Mesendoderm (in vitro differentiated cells): ENCODE data around the gene SLC25A19.
"Not testable (repeated sequence)": the region's sequence is repeated elsewhere in the genome, so short reads cannot be mapped to it uniquely, and the experiment has no call there.

ENCODE experiments used
- DNase-seq: peaks from one replicate; pipeline ENCODE4 v3.0.0; 2013
- H2AK5ac ChIP-seq: 2 replicates; pipeline ENCODE4 v1.6.1; 2013; ENCODE audit warnings: low read length, inconsistent platforms
- H2BK120ac ChIP-seq: 2 replicates; pipeline ENCODE4 v1.6.1; 2013; ENCODE audit warnings: low read depth, mild to moderate bottlenecking, low read length, moderate library complexity, mixed read lengths
- H2BK15ac ChIP-seq: replicated peaks from 2 replicates; pipeline ENCODE4 v1.6.1; 2013; ENCODE audit warnings: low read depth, mild to moderate bottlenecking, moderate library complexity
- H2BK5ac ChIP-seq: 2 replicates; pipeline ENCODE4 v1.6.1; 2013; ENCODE audit warnings: low read length, inconsistent platforms
- H3K18ac ChIP-seq: 2 replicates; pipeline ENCODE4 v1.6.1; 2013; ENCODE audit warnings: mild to moderate bottlenecking, low read length, mixed read lengths
- H3K23ac ChIP-seq: one replicate; pipeline ENCODE4 v1.6.1; 2013; ENCODE audit warnings: low read length
- H3K27ac ChIP-seq: 2 replicates; pipeline ENCODE4 v1.5.1; 2013; ENCODE audit warnings: low read depth, mild to moderate bottlenecking, inconsistent platforms, low read length, moderate library complexity
- H3K27me3 ChIP-seq: 2 replicates; pipeline ENCODE4 v1.6.1; 2013; ENCODE audit warnings: low read length, control low read depth, mild to moderate bottlenecking, inconsistent platforms; ENCODE audit not compliant: insufficient read depth, poor library complexity
- H3K36me3 ChIP-seq: 2 replicates; pipeline ENCODE4 v1.6.1; 2013; ENCODE audit warnings: low read length, inconsistent platforms; ENCODE audit not compliant: control insufficient read depth, insufficient read depth
- H3K4ac ChIP-seq: one replicate; pipeline ENCODE4 v1.6.1; 2013; ENCODE audit warnings: low read depth, mild to moderate bottlenecking, low read length, moderate library complexity
- H3K4me1 ChIP-seq: 2 replicates; pipeline ENCODE4 v1.6.1; 2013; ENCODE audit warnings: low read depth, low read length, inconsistent platforms; ENCODE audit not compliant: control insufficient read depth
- H3K4me2 ChIP-seq: 2 replicates; pipeline ENCODE4 v1.6.1; 2013; ENCODE audit warnings: low read length
- H3K4me3 ChIP-seq: 2 replicates; pipeline ENCODE4 v1.5.1; 2013; ENCODE audit warnings: mild to moderate bottlenecking, low read length
- H3K56ac ChIP-seq: one replicate; pipeline ENCODE4 v1.6.1; 2013; ENCODE audit warnings: low read length
- H3K79me1 ChIP-seq: 2 replicates; pipeline ENCODE4 v1.6.1; 2013; ENCODE audit warnings: low read length, inconsistent platforms
- H3K79me2 ChIP-seq: 2 replicates; pipeline ENCODE4 v1.6.1; 2013; ENCODE audit warnings: mild to moderate bottlenecking, low read length; ENCODE audit not compliant: control insufficient read depth, insufficient read depth
- H3K9ac ChIP-seq: 2 replicates; pipeline ENCODE4 v1.6.1; 2013; ENCODE audit warnings: low read length, inconsistent platforms
- H4K5ac ChIP-seq: one replicate; pipeline ENCODE4 v1.6.1; 2013; ENCODE audit warnings: low read length
- H4K8ac ChIP-seq: one replicate; pipeline ENCODE4 v1.6.1; 2013; ENCODE audit warnings: low read depth, mild to moderate bottlenecking, control low read depth, low read length, moderate library complexity
- WGBS: extraction: QIAGEN DNeasy Blood & Tissue Kit; methylation state at CpG from one replicate; pipeline ENCODE4 v1.1.7; 2013; ENCODE audit warnings: low lambda C conversion rate, missing lambda C conversion rate; ENCODE audit not compliant: insufficient coverage; ENCODE audit errors: extremely low coverage; 5-methylcytosine and 5-hydroxymethylcytosine counted together

The SLC25A19 gene

DNA sequence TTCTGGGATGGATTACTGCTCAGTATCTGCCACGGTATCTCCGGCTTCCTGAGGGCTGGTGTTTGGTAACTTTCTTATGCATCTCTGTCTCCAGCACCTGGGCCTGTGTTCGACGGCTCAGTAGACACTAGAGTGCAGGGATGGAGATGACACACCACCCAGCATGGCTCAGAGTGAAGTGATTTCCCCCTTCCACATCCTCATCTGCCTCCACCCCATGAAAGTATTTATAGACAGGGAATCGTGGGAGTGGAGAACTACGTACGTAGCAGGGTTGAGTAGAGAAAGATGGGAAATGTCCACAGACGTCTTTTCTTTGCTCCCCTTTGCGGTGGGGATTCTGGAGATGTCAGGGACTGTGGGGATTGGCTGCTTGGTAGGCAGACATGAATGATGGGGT is 11.8 kb upstream of the SLC25A19 start:
- Histone ChIP-seq H4K5ac (no peak overlapping the region), H3K79me2 (no peaks in the 10 kb centered on the region), H3K4me1 (no peaks in the 10 kb centered on the region), H2AK5ac (no peak overlapping the region), H2BK120ac (no peak overlapping the region), H3K56ac (no peak overlapping the region), H2BK5ac (no peak overlapping the region), H3K9ac (no peak overlapping the region), H3K79me1 (no peaks in the 10 kb centered on the region), H3K27ac (no peak overlapping the region), H3K4ac (no peak overlapping the region), H2BK15ac (no peak overlapping the region), H3K23ac (no peak overlapping the region), H3K36me3 (no peaks in the 10 kb centered on the region), H3K27me3 (no peaks in the 10 kb centered on the region), H3K4me2 (no peak overlapping the region), H3K4me3 (no peak overlapping the region), H4K8ac (no peak overlapping the region), H3K18ac (no peak overlapping the region)
- no peak for DNase-seq
- no CpG with 5 or more reads among the region's 9 CpGs for WGBS

DNA sequence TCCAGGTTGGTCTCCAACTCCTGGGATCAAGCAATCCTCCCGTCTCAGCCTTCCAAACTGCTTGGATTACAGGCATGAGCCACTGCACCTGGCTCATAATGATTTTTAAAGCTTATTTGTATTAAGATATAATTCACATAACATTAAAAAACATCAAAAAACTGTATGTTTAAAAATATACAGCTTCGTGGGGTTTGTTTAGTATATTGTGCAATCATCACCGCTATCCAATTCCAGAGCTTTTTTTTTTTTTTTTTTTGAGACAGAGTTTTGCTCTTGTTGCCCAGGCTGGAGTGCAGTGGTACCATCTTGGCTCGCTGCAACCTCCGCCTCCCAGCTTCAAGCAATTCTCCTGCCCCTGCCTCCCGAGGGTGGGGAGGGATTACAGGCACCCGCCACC is 11.0 kb upstream of the SLC25A19 start:
- H3K4me2 ChIP-seq: no peak overlapping the region
- H3K9ac ChIP-seq: no peak overlapping the region
- H3K4ac ChIP-seq: no peak overlapping the region
- H4K5ac ChIP-seq: no peak overlapping the region
- no peak overlapping the region for H3K18ac ChIP-seq
- no peak for DNase-seq
- no peak overlapping the region for H3K4me3 ChIP-seq
- no peak overlapping the region for H2AK5ac ChIP-seq
- no peak overlapping the region for H2BK5ac ChIP-seq
- H3K27ac ChIP-seq: no peak overlapping the region
- H3K4me1 ChIP-seq: no peaks in the 10 kb centered on the region
- no peaks in the 10 kb centered on the region for H3K36me3 ChIP-seq
- H2BK15ac ChIP-seq: no peak overlapping the region
- no peak overlapping the region for H4K8ac ChIP-seq
- no peak overlapping the region for H3K23ac ChIP-seq
- H3K27me3 ChIP-seq: no peaks in the 10 kb centered on the region
- H3K79me1 ChIP-seq: no peaks in the 10 kb centered on the region
- no peak overlapping the region for H3K56ac ChIP-seq
- no CpG with 5 or more reads among the region's 7 CpGs for WGBS
- no peaks in the 10 kb centered on the region for H3K79me2 ChIP-seq
- H2BK120ac ChIP-seq: no peak overlapping the region

DNA sequence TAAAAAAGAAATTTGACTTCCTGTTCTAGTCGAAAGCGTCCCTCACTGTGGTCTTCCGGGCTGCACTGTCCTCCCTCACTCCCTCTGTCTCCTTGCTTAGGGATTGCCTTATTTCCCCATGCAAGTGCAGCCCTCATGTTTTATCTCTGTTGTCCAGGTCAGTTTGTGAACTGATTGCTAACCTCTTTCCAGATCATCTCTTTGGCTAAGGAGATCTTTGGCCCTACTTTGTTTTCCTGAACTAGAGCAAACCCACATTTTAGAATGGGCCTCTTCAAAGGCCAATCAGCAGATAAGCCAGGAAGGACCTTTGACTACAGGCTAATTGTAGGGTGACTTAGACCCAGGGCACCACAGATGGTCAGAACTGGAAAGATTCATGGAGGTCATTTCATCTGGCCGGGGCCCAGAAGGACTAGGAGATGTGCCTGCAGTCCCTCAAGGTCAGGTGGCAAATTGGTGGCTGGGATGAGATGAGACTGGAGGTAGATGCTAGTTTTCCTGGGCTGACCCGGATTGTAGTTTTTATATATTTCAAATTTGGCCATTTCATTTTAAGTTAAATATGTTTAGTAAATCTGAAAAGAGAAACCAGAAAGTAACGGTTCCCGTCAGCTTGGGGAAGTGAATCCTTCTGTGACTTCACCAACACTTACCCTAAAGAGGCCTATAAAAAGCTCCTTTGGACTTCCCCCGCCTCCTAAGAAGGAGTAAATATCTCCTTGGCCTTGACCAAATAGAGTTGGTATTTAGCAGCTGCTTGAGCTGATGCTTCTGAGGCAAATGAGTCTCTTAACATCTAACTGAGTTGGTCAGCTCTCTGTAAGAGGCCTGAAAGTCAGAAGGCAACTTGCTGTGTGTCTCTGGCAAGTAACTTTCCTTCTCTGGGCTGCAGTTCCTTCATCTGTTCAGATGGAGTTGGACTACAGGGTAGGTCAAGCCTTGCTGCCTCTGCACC is 6.2 kb upstream of the SLC25A19 start:
- WGBS: no CpG with 5 or more reads among the region's 8 CpGs
- Histone ChIP-seq H3K18ac (no peak overlapping the region), H3K56ac (no peak overlapping the region)

DNA sequence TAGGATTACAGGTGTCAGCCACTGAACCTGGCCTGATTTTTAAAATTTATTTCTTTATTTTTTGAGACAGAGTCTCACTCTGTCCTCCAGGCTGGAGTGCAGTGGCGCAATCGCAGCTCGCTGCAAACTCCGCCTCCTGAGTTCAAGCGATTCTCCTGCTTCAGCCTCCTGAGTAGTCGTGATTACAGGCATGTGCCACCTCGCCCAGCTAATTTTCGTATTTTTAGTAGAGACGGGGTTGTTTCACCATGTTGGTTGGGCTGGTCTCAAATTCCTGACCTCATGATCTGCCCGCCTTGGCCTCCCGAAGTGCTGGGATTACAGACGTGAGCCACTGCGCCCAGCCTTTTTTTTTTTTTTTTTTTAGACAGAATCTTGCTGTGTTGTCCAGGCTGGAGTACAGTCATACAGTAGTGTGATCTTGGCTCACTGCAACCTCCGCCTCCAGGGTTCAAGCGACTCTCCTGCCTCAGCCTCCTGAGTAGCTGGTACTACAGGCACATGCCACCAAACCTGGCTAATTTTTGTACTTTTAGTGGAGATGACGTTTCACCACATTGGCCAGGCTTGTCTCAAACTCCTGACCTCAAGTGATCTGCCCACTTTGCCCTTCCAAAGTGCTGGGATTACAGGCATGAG is 3.7 kb upstream of the SLC25A19 start:
- H3K79me2 ChIP-seq, DNase-seq: not testable (repeated sequence)
- no CpG with 5 or more reads among the region's 16 CpGs for WGBS

More for the DNA sequence above, 6.2 kb upstream of the SLC25A19 start:
- H4K5ac ChIP-seq: no peak overlapping the region
- H2BK5ac ChIP-seq: no peak overlapping the region
- H3K27ac ChIP-seq: no peak overlapping the region
- no peaks in the 10 kb centered on the region for H3K4me1 ChIP-seq
- H2BK15ac ChIP-seq: no peak overlapping the region
- DNase-seq: no peak
- H3K27me3 ChIP-seq: no peaks in the 10 kb centered on the region
- H3K79me1 ChIP-seq: no peaks in the 10 kb centered on the region
- no peak overlapping the region for H3K23ac ChIP-seq
- no peaks in the 10 kb centered on the region for H3K36me3 ChIP-seq
- no peak overlapping the region for H4K8ac ChIP-seq
- no peak overlapping the region for H2AK5ac ChIP-seq
- no peak overlapping the region for H3K4me2 ChIP-seq
- H3K9ac ChIP-seq: no peak overlapping the region
- H3K4me3 ChIP-seq: no peak overlapping the region
- H3K79me2 ChIP-seq: no peaks in the 10 kb centered on the region
- no peak overlapping the region for H2BK120ac ChIP-seq
- H3K4ac ChIP-seq: no peak overlapping the region

DNA sequence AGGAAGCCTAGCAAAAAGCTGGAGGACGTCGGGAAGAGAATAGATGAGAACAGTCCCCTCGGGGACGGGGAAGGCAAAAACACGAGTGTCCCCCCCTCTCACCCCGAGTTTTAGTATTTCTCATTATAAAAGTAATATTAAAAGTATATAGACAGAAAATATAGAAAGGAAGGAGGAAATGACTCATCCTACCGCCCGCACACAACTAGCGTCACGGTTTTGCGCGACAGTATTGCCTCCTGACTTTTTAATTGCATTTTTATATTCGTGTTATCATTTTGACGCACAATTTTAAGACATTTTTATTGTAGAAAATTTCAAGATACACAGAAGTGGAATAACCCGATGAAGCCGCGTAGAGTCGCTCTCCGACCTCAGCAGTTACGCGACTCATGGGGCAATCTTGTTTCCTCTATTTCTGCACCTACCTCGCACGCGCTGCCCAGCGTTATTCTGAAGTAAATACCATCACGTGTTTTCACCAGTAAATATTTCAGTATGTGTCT is 652 bp upstream of the SLC25A19 start:
- Histone ChIP-seq H3K27ac (no peak overlapping the region), H3K27me3 (no peaks in the 10 kb centered on the region), H4K5ac (no peak overlapping the region), H3K79me2 (no peaks in the 10 kb centered on the region), H2AK5ac (no peak overlapping the region), H3K18ac (peak overlapping the region; percentile 14), H3K79me1 (no peaks in the 10 kb centered on the region), H2BK5ac (no peak overlapping the region), H3K23ac (no peak overlapping the region), H3K4ac (no peak overlapping the region), H3K4me3 (peak overlapping the region; percentile 49), H2BK15ac (no peak overlapping the region), H3K9ac (peak overlapping the region; percentile 67), H3K36me3 (no peaks in the 10 kb centered on the region), H3K56ac (peak overlapping the region; percentile 66), H2BK120ac (peak overlapping the region; percentile 32), H4K8ac (no peak overlapping the region), H3K4me2 (peak overlapping the region; percentile 51), H3K4me1 (no peaks in the 10 kb centered on the region)
- no peak for DNase-seq
- WGBS: no CpG with 5 or more reads among the region's 26 CpGs

More for the DNA sequence above, 3.7 kb upstream of the SLC25A19 start:
- H3K4ac ChIP-seq, H3K79me1 ChIP-seq, H3K36me3 ChIP-seq, H3K9ac ChIP-seq, H3K27me3 ChIP-seq, H3K4me3 ChIP-seq, H3K23ac ChIP-seq, H3K27ac ChIP-seq, H4K5ac ChIP-seq, H2BK120ac ChIP-seq, H2AK5ac ChIP-seq, H2BK5ac ChIP-seq, H3K4me1 ChIP-seq, H2BK15ac ChIP-seq, H4K8ac ChIP-seq, H3K56ac ChIP-seq, H3K18ac ChIP-seq, H3K4me2 ChIP-seq: not testable (repeated sequence)
